Measurements from ENCODE around the gene ASCL5.

Gene ASCL5

GRCh38 chr1:201092738-201093137, 34.2 kb downstream of the ASCL5 start:
- Histone ChIP-seq H3K9me2 (replicated peaks; ENCODE audit: insufficient read depth, low read length) (no peaks in the 10 kb centered on the region), H3K4me3 (ENCODE audit: insufficient read depth, low read length, poor library complexity, severe bottlenecking) (no peak overlapping the region), H3F3A (ENCODE audit: insufficient read depth) (no peaks in the 10 kb centered on the region), H4K20me1 (ENCODE audit: low read depth, low read length) (no peaks in the 10 kb centered on the region), H3K9ac (ENCODE audit: low read length) (no peak overlapping the region), H3K9me3 (ENCODE audit: insufficient read depth, low read length) (no peaks in the 10 kb centered on the region), H3K79me2 (ENCODE audit: insufficient read depth, low read length) (no peaks in the 10 kb centered on the region), H3K36me3 (ENCODE audit: low read length) (no peaks in the 10 kb centered on the region), H3K27ac (ENCODE audit: low read depth, low read length) (no peak overlapping the region), H3K4me2 (ENCODE audit: low read depth, low read length, poor library complexity, severe bottlenecking) (no peak overlapping the region), H2AFZ (ENCODE audit: low read depth, low read length, severe bottlenecking) (no peak overlapping the region), H3K27me3 (ENCODE audit: low read length) (no peaks in the 10 kb centered on the region)
- no peak for TF ChIP-seq EZH2phosphoT487 (conservative IDR thresholded peaks at IDR 0.05; ENCODE audit: low read length)
- TF ChIP-seq CTCF (IDR thresholded peaks at IDR 0.05; ENCODE audit: insufficient read depth, low read length, poor library complexity, severe bottlenecking), result no peak

- no peaks in the 10 kb centered on the region for H3K27me3 ChIP-seq (ENCODE audit: low read length)
- H3K9ac ChIP-seq (ENCODE audit: low read length), result no peak overlapping the region
- H3K27ac ChIP-seq (ENCODE audit: low read depth, low read length), result no peak overlapping the region
- no peak overlapping the region for H3K4me3 ChIP-seq (ENCODE audit: insufficient read depth, low read length, poor library complexity, severe bottlenecking)
- H3K4me2 ChIP-seq (ENCODE audit: low read depth, low read length, poor library complexity, severe bottlenecking), result no peak overlapping the region
- H3K9me3 ChIP-seq (ENCODE audit: insufficient read depth, low read length), result no peaks in the 10 kb centered on the region
- H3K79me2 ChIP-seq (ENCODE audit: insufficient read depth, low read length), result no peaks in the 10 kb centered on the region
- H3K9me2 ChIP-seq (replicated peaks; ENCODE audit: insufficient read depth, low read length), result no peaks in the 10 kb centered on the region
- H2AFZ ChIP-seq (ENCODE audit: low read depth, low read length, severe bottlenecking), result no peak overlapping the region
- H3K36me3 ChIP-seq (ENCODE audit: low read length), result no peaks in the 10 kb centered on the region
- H4K20me1 ChIP-seq (ENCODE audit: low read depth, low read length), result no peaks in the 10 kb centered on the region
- TF ChIP-seq CTCF (IDR thresholded peaks at IDR 0.05; ENCODE audit: insufficient read depth, low read length, poor library complexity, severe bottlenecking), result no peak
- TF ChIP-seq EZH2phosphoT487 (conservative IDR thresholded peaks at IDR 0.05; ENCODE audit: low read length), result no peak
- no peaks in the 10 kb centered on the region for H3F3A ChIP-seq (ENCODE audit: insufficient read depth)
Measured at GRCh38 chr1:201091256-201091655, 35.7 kb downstream of the ASCL5 start.

- no peaks in the 10 kb centered on the region for H3K36me3 ChIP-seq (ENCODE audit: low read length)
- no peaks in the 10 kb centered on the region for H3K27me3 ChIP-seq (ENCODE audit: low read length)
- H4K20me1 ChIP-seq (ENCODE audit: low read depth, low read length), result no peaks in the 10 kb centered on the region
- no peak overlapping the region for H3K27ac ChIP-seq (ENCODE audit: low read depth, low read length)
- H3K9me2 ChIP-seq (replicated peaks; ENCODE audit: insufficient read depth, low read length), result no peaks in the 10 kb centered on the region
- TF ChIP-seq EZH2phosphoT487 (conservative IDR thresholded peaks at IDR 0.05; ENCODE audit: low read length), result no peak
- no peak for TF ChIP-seq CTCF (IDR thresholded peaks at IDR 0.05; ENCODE audit: insufficient read depth, low read length, poor library complexity, severe bottlenecking)
- H3K4me3 ChIP-seq (ENCODE audit: insufficient read depth, low read length, poor library complexity, severe bottlenecking), result no peak overlapping the region
- H3K9me3 ChIP-seq (ENCODE audit: insufficient read depth, low read length), result no peaks in the 10 kb centered on the region
- H3K9ac ChIP-seq (ENCODE audit: low read length), result no peak overlapping the region
- H3K79me2 ChIP-seq (ENCODE audit: insufficient read depth, low read length), result no peaks in the 10 kb centered on the region
- no peaks in the 10 kb centered on the region for H3F3A ChIP-seq (ENCODE audit: insufficient read depth)
- no peak overlapping the region for H2AFZ ChIP-seq (ENCODE audit: low read depth, low read length, severe bottlenecking)
- H3K4me2 ChIP-seq (ENCODE audit: low read depth, low read length, poor library complexity, severe bottlenecking), result no peak overlapping the region
Measured at GRCh38 chr1:201090541-201090940, 36.4 kb downstream of the ASCL5 start.
